ENCODE data around the gene B4GALNT2. TPM values are rescaled to one million over a fixed set of nuclear protein-coding genes. Genes with fewer than 3 reads are reported as not detected.

Gene B4GALNT2
- total and polyA plus RNA-seq, 2 of the 13 experiments (the other 11 are each of a cell fraction or from before 2014, with no cell fraction given): not detected

DNA sequence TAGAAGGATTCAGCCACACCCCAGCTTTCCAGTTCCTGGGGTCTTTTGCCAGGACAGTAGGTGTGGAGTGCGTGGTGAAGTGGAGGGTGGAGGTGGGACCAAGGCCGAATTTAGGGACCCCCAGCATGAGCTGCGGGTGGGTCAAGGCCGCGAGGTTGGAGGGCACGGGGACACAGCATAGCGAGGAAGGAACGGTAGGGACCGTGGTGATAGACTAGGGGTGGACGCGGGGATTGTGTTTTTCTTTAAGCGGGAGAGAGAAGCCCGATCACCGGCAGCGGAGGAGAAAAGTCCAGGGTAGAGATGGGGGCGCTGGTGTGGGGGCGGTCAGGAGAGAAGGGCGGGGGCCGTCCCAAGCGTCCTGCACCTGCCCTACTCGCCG is 261 bp upstream of the B4GALNT2 start:
- intact Hi-C loops (cut with micrococcal nuclease; ENCODE audit: unreplicated experiment): loop anchor here (5.0 kb wide), 1 partner anchor 65 kb away; no protein-coding TSS in a partner anchor
- H3K27ac ChIP-seq (ENCODE audit: extremely low read length, insufficient read depth, low read length): no peak overlapping the region
- BruUV-seq (replicated peaks): no TSS peak
- ATAC-seq (peak; percentile 72), DNase-seq (ENCODE audit: low spot score) (no peak), FAIRE-seq (no peak)
- peaks cover 17% of the 10 kb centered on the region for H3K4me1 ChIP-seq (ENCODE audit: insufficient read depth, low read length)
- 8% methylated on average over 15 of the region's 22 CpGs for WGBS (ENCODE audit: low lambda C conversion rate)
- POLR2A ChIA-PET: no interaction called here
- H3K9me3 ChIP-seq (ENCODE audit: low read length): peaks cover 10% of the 10 kb centered on the region
- H4K20me1 ChIP-seq (ENCODE audit: insufficient read depth, low read length): no peaks in the 10 kb centered on the region
- peak overlapping the region; percentile 94 for H3K4me2 ChIP-seq (ENCODE audit: low read depth, low read length)
- no peaks in the 10 kb centered on the region for H3K79me2 ChIP-seq (ENCODE audit: insufficient read depth, low read length)
- no peak overlapping the region for H2AFZ ChIP-seq (ENCODE audit: low read length)
- H3K4me3 ChIP-seq (replicated peaks in 1 of 3; ENCODE audit: insufficient read depth in 1 of 3, low read depth in 2 of 3, low read length in 3 of 3): peak overlapping the region; percentile 46 to 73 (median 62)
- TF ChIP-seq SP4 (CRISPR knock-in tag; IDR thresholded peaks at IDR 0.05): 0 out of 2 replicates have a peak, but pooled peaks have one; percentile 18
- no peak for TF ChIP-seq ETV5 (CRISPR knock-in tag; IDR thresholded peaks at IDR 0.05; ENCODE audit: borderline replicate concordance)
- peak; percentile 75; the same call in 1 of the 2 replicates for TF ChIP-seq ZNF749 (CRISPR knock-in tag; IDR thresholded peaks at IDR 0.05; ENCODE audit: borderline replicate concordance)
- no peak for TF ChIP-seq GFI1 (CRISPR knock-in tag; IDR thresholded peaks at IDR 0.05; ENCODE audit: borderline replicate concordance)
- peak; percentile 4 for TF ChIP-seq AGO1 (IDR thresholded peaks at IDR 0.05; ENCODE audit: low read depth, low read length, poor library complexity, severe bottlenecking)
- TF ChIP-seq, protein P1, sequence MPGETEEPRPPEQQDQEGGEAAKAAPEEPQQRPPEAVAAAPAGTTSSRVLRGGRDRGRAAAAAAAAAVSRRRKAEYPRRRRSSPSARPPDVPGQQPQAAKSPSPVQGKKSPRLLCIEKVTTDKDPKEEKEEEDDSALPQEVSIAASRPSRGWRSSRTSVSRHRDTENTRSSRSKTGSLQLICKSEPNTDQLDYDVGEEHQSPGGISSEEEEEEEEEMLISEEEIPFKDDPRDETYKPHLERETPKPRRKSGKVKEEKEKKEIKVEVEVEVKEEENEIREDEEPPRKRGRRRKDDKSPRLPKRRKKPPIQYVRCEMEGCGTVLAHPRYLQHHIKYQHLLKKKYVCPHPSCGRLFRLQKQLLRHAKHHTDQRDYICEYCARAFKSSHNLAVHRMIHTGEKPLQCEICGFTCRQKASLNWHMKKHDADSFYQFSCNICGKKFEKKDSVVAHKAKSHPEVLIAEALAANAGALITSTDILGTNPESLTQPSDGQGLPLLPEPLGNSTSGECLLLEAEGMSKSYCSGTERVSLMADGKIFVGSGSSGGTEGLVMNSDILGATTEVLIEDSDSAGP (CRISPR knock-in tag; IDR thresholded peaks at IDR 0.05; ENCODE audit: borderline replicate concordance): 0 out of 2 replicates have a peak, but pooled peaks have one; percentile 34
- no peak for TF ChIP-seq ZNF614 (CRISPR knock-in tag; IDR thresholded peaks at IDR 0.05; ENCODE audit: borderline replicate concordance)
- TF ChIP-seq REXO4 (CRISPR knock-in tag; IDR thresholded peaks at IDR 0.05; ENCODE audit: borderline replicate concordance): no peak
- TF ChIP-seq MAFK (conservative IDR thresholded peaks at IDR 0.05 in 1 of 2, IDR thresholded peaks at IDR 0.05 in 1 of 2; ENCODE audit: low read length in 2 of 2): no peak
- no peak for TF ChIP-seq ZNF841 (CRISPR knock-in tag; IDR thresholded peaks at IDR 0.05; ENCODE audit: borderline replicate concordance)
- 0 out of 2 replicates have a peak, but pooled peaks have one; percentile 5 for TF ChIP-seq ZNF235 (CRISPR knock-in tag; IDR thresholded peaks at IDR 0.05; ENCODE audit: borderline replicate concordance)
- TF ChIP-seq ZNF644 (CRISPR knock-in tag; IDR thresholded peaks at IDR 0.05; ENCODE audit: low read depth): no peak
- no peak for TF ChIP-seq NAIF1 (CRISPR knock-in tag; IDR thresholded peaks at IDR 0.05; ENCODE audit: borderline replicate concordance)
- no peak for TF ChIP-seq BHLHE40 (IDR thresholded peaks at IDR 0.05; ENCODE audit: low read length)
- TF ChIP-seq KLF15 (CRISPR knock-in tag; IDR thresholded peaks at IDR 0.05; ENCODE audit: borderline replicate concordance): no peak
- no peak for TF ChIP-seq ZNF382 (CRISPR knock-in tag; IDR thresholded peaks at IDR 0.05; ENCODE audit: borderline replicate concordance)
- no peak for TF ChIP-seq THAP7 (CRISPR knock-in tag; IDR thresholded peaks at IDR 0.05)
- TF ChIP-seq NCOA1 (CRISPR knock-in tag; IDR thresholded peaks at IDR 0.05): no peak
- 0 out of 2 replicates have a peak, but pooled peaks have one; percentile 2 for TF ChIP-seq ZBTB38 (CRISPR knock-in tag; IDR thresholded peaks at IDR 0.05)
- TF ChIP-seq ZNF788 (CRISPR knock-in tag; IDR thresholded peaks at IDR 0.05; ENCODE audit: borderline replicate concordance): 0 out of 2 replicates have a peak, but pooled peaks have one; percentile 16
- 0 out of 2 replicates have a peak, but pooled peaks have one; percentile 9 for TF ChIP-seq ZNF350 (CRISPR knock-in tag; IDR thresholded peaks at IDR 0.05; ENCODE audit: borderline replicate concordance, low read depth)
- no peak for TF ChIP-seq ZC3H13 (CRISPR knock-in tag; IDR thresholded peaks at IDR 0.05)
- TF ChIP-seq U2AF1 (optimal IDR thresholded peaks at IDR 0.05; ENCODE audit: low read depth, low read length): no peak
- H3K36me3 ChIP-seq (replicated peaks in 1 of 2; ENCODE audit: control insufficient read depth in 1 of 2, insufficient read depth in 2 of 2, low read length in 2 of 2): no peaks in the 10 kb centered on the region
- in situ Hi-C loops (cut with HindIII; ENCODE audit: extremely low pct_ligation_motif_present, low pct_unique_long_range_greater_than_20kb): no loop called here
- H3K9ac ChIP-seq (ENCODE audit: insufficient read depth, low read depth, low read length): peak overlapping the region; percentile 25; the same call in 1 of the 2 replicates
- H3K27me3 ChIP-seq (ENCODE audit: control insufficient read depth in 1 of 2, insufficient read depth in 2 of 2, low read length in 2 of 2): peaks cover 13 to 47% of the 10 kb centered on the region in 2 experiments
- CTCF ChIA-PET (ENCODE audit: low intra/inter-chr PET ratio, low total read pairs): no interaction called here
